ENCODE results near the gene MRLN.
"Not testable (repeated sequence)": the region's sequence is repeated elsewhere in the genome, so short reads cannot be mapped to it uniquely, and the experiment has no call there.

MRLN gene

GRCh38 chr10:59753267-59753666 is at the start of gene MRLN:
MRLN (minus strand) TSS chr10:59753455.
- peak; percentile 76 for DNase-seq

GRCh38 chr10:59801171-59801570 is 47.9 kb upstream of the MRLN start:
- no peak for DNase-seq

GRCh38 chr10:59799421-59799820 is 46.2 kb upstream of the MRLN start:
- DNase-seq, result no peak

- DNase-seq, result no peak
Measured at GRCh38 chr10:59793919-59794318, 40.7 kb upstream of the MRLN start.

- no peak for DNase-seq
Measured at GRCh38 chr10:59792812-59793211, 39.6 kb upstream of the MRLN start.

- no peak for DNase-seq
Measured at GRCh38 chr10:59791601-59792000, 38.3 kb upstream of the MRLN start.

- not testable (repeated sequence) for DNase-seq
Measured at GRCh38 chr10:59790080-59790479, 36.8 kb upstream of the MRLN start.

GRCh38 chr10:59788914-59789313 is 35.7 kb upstream of the MRLN start:
- not testable (repeated sequence) for DNase-seq

- not testable (repeated sequence) for DNase-seq
Measured at GRCh38 chr10:59787032-59787431, 33.8 kb upstream of the MRLN start.

- DNase-seq, result not testable (repeated sequence)
Measured at GRCh38 chr10:59785476-59785875, 32.2 kb upstream of the MRLN start.

GRCh38 chr10:59781511-59781910 is 28.3 kb upstream of the MRLN start:
- no peak for DNase-seq

GRCh38 chr10:59779756-59780533 is 26.7 kb upstream of the MRLN start:
- DNase-seq, result no peak

- no peak for DNase-seq
Measured at GRCh38 chr10:59774451-59774850, 21.2 kb upstream of the MRLN start.

- DNase-seq, result no peak
Measured at GRCh38 chr10:59773088-59773487, 19.8 kb upstream of the MRLN start.

GRCh38 chr10:59771162-59771807 is 18.0 kb upstream of the MRLN start:
- no peak for DNase-seq

GRCh38 chr10:59770689-59771088 is 17.4 kb upstream of the MRLN start:
- DNase-seq, result no peak

GRCh38 chr10:59762505-59762904 is 9.2 kb upstream of the MRLN start:
- no peak for DNase-seq

- DNase-seq, result no peak
Measured at GRCh38 chr10:59757966-59758365, 4.7 kb upstream of the MRLN start.

- DNase-seq, result no peak
Measured at GRCh38 chr10:59754951-59755350, 1.7 kb upstream of the MRLN start.

- peak; percentile 44 for DNase-seq
Measured at GRCh38 chr10:59752278-59752940, 846 bp downstream of the MRLN start.

GRCh38 chr10:59750155-59750945 is 2.9 kb downstream of the MRLN start:
- no peak for DNase-seq

GRCh38 chr10:59748834-59749233 is 4.4 kb downstream of the MRLN start:
- no peak for DNase-seq

GRCh38 chr10:59745163-59745650 is 8.0 kb downstream of the MRLN start:
- no peak for DNase-seq
